T-helper 17 cell (primary cell): ENCODE data around the gene SLC35D1. TPM values are rescaled to one million over a fixed set of nuclear protein-coding genes. Genes with fewer than 3 reads are reported as not detected.

Experiments used
- ATAC-seq: fragments of 150-1000 bp; cut with Tn5 transposase; 2 replicates; pipeline ENCODE4 v1.10.0; 2021; ENCODE audit warnings: mild to moderate bottlenecking, moderate library complexity
- DNase-seq, 3 donors: peaks; one replicate each; pipeline versions ENCODE4 v3.0.0 to v3.0.0-alpha.2; 2020 to 2021
- H3K9me3 ChIP-seq: one replicate; pipeline ENCODE4 v1.7.0; 2013; ENCODE audit warnings: low read length, mild to moderate bottlenecking; ENCODE audit not compliant: control insufficient read depth, poor library complexity, severe bottlenecking
- H3K27ac Mint-ChIP-seq: one replicate; pipeline ENCODE4 v1.8.0; 2022; ENCODE audit warnings: mild to moderate bottlenecking, moderate library complexity, mixed read lengths
- H3K27me3 Mint-ChIP-seq: one replicate; pipeline ENCODE4 v1.8.0; 2022; ENCODE audit warnings: mixed read lengths
- H3K36me3 Mint-ChIP-seq: one replicate; pipeline ENCODE4 v1.8.0; 2022; ENCODE audit warnings: low read depth, mixed read lengths
- H3K4me1 Mint-ChIP-seq: one replicate; pipeline ENCODE4 v1.8.0; 2022; ENCODE audit warnings: mild to moderate bottlenecking, mixed read lengths
- H3K4me3 Mint-ChIP-seq: one replicate; pipeline ENCODE4 v1.8.0; 2022; ENCODE audit warnings: mild to moderate bottlenecking, moderate library complexity, mixed read lengths
- total RNA-seq, 4 donors: library from RNA in 2 of 4; stranded (reverse) in 2 of 4; gene quantifications; one replicate each; pipeline ENCODE4 v1.2.3 and lab custom pipeline; 2022 to 2026

Gene SLC35D1
- total RNA-seq, 2 donors from 2014 or later, result 10.5 to 14.1 TPM

GRCh38 chr1:66954208-66954607, 99.7 kb downstream of the SLC35D1 start:
- Mint-ChIP-seq H3K27ac (peak overlapping the region; percentile 87), H3K4me1 (peaks cover 29% of the 10 kb centered on the region), H3K27me3 (no peaks in the 10 kb centered on the region), H3K36me3 (peaks cover 7% of the 10 kb centered on the region), H3K4me3 (peak overlapping the region; percentile 31)
- DNase-seq (no peak), ATAC-seq (no peak)
- no peaks in the 10 kb centered on the region for H3K9me3 ChIP-seq

GRCh38 chr1:66951513-66951912, 102.4 kb downstream of the SLC35D1 start:
- Mint-ChIP-seq H3K4me1 (peaks cover 39% of the 10 kb centered on the region), H3K27me3 (no peaks in the 10 kb centered on the region), H3K4me3 (peak overlapping the region; percentile 7), H3K27ac (peak overlapping the region; percentile 57), H3K36me3 (peaks cover 15% of the 10 kb centered on the region)
- H3K9me3 ChIP-seq, result no peaks in the 10 kb centered on the region
- no peak for ATAC-seq
- DNase-seq, result no peak

Other genes with a start within 250 kb of the SLC35D1 start
- gene DNAI4, start 129.3 kb downstream of the SLC35D1 start, total RNA-seq, result 1 to 10 TPM; 5.2 to 7.2 TPM
- gene MIER1, start 129.2 kb downstream of the SLC35D1 start, total RNA-seq, result 10 to 100 TPM; 82.4 to 90.5 TPM
- not detected for gene C1orf141, start 80.8 kb upstream of the SLC35D1 start, total RNA-seq
- 1 to 10 TPM; 2.4 to 2.8 TPM for gene IL23R, start 112.3 kb upstream of the SLC35D1 start, total RNA-seq